Measurements from ENCODE around the gene ACOX3.

ACOX3 gene

DNA sequence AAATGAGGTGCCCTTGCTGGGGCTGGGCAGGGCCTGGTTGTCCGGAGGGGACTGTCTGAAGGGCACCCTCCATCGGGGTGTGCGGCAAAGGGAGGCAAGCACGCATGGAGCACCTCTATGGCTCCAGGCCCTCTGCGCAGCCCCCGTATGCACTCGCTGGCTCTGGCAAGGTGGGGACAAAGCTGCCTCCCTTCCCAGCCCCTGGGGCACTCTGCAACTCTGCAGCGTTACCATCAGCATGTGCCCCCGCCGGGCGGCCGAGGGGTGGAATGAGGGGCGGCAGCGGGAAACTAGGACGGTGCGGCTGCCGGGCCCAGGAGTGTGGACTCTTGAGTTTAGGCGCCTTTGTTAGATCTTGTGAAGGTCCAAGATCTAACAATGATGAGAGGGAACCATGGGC, 26.5 kb upstream of the ACOX3 start:
- DNase-seq = no peak

DNA sequence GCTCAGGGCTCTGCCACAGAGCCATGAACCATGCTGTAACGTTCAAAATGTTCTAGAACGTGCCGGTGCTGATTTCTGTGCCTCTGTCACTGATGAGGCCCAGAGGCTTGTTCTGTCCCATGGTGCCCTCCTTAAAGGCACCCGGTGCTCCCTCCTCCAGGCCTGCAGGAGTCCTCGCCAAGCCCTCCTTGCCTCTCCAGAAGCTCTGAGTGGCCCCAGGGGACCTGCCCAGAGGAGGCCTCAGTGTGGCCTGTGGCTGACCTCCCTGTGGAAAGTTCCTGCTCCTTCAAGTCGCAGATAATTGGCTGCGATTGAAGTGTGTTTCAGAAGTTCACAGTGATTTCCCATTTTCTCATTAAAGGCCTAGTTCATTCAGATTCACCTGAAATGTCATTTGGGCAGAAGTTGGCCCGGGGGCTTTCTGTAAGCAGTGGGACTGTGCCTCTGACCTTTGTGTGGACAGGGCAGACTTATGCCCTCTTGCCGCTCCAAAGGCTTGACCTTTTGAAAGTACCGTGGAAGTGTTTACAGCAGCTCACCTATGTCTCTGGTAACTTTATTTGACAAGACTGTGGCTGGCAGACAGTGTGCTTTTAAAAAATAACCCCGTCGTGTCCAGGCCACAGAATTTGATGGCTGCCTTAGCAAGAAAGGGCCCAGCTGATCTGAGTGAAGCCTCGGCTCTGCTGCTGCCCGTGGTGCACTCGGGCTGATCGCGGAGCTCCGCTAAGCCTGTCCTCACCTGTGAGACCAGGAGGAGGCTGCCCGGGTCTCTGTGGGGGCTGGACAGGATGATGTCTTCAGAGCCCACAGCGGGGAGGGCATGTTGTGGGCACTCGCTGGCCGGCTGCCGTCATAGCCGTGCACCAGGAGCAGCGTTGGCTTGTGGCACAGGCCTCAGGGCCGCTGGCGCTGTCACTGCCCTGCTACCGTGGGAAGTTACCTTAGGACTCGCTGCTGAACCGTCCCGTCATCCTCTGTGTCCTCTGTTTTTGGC, 25.4 kb upstream of the ACOX3 start:
- no peak for DNase-seq

DNA sequence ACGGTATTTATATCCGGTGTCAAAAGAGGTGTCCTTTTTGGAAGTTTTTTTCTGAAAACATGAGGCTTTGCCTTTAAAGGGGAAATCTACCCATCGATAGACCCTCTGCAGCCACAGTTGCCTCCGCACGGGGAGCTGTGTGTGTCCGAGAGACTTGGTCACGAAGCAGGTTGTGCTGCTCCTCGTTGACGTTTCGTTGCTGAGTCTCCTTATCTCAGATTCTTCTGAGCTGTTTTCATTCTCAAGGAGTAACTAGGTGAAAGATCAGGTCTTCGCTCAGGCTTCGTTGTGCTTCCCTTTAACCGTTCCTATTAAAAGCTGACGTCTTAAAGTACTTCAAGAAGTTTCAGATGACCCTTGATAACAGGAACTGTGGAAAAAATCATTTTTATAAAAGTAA, 23.9 kb upstream of the ACOX3 start:
- no peak for DNase-seq

DNA sequence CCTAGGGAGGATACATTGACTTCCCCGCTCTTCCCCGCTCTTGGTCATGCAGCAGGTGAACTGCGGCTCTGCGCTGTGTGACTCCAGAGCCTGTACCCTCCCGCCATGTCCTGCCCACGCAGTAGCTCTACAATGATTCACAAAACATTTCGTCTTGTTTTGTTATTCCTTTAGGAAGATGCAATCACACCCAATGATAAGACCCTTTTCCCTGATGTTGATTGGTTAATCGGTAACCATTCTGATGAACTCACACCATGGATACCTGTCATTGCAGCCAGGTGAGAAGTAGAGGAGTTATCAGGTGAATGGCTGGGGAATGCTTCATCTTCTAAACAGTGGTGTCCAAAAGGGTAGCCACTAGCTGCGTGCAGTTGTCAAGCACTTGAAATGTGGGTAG, 23.3 kb upstream of the ACOX3 start:
- no peak for DNase-seq

DNA sequence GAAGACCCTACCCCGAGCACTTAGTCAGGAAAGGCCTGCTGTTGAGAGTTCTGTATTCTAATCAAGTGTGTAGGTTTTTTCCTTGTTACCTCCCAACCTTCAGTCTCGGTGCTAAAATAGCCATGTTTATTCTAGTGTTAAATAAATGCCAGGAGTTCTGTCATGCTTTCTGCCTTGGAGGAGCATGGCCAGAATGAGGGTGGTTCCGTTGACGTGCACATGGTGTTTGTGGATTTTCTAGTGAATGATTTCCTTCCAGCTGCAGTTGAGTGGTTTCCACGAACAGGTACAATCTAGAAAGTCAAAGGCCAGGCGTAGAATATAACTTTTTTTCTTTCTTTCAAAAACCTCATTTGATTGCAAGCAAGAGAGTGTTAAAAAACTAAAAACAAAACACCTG, 21.1 kb upstream of the ACOX3 start:
- no peak for DNase-seq

DNA sequence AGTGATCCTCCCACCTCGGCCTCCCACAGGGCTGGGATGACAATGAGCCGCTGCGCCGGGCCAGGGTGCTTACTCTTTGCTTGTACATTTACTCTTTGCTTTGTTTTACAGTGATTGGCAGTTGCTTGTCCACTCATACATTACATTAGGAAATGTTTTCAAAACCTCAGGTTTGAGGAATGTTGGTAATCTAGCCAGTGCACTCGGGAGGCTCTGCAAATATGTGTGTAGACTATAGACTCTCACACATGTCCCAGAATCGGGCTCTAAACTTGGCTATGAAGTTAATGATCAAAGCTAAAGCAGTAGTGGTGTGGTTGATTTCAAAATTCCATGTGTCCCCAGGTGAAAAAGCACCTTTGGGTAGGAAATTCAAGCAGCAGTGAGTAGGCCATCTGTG, 20.6 kb upstream of the ACOX3 start:
- DNase-seq = no peak

DNA sequence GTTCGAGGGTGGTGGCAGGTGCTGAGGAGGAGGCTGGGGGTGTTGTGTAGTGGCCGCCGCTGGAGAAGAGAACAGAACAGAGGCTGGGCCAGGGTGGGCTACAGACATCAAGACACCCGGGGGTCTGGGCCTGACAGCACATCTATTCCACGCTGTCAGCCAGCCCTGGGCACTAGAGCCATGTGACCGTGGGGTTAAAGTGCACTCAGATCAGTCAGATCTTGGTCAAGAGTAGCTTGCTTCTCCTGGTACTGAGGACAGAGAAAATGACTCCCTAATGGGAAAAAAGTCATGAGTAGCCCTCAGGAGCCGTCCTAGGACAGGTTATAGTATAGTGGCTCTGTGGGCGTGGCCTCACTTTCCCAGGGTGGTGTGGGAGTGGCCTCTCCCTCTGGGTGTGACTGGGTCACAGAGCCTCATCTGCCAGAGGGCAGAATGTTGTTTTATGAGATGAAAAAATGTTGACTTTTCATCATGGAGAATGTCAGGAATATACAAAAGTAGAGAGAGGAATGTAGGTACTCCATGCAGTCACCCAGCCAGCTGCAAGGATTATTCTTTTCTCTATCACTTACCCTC, 19.4 kb upstream of the ACOX3 start:
- no peak for DNase-seq

DNA sequence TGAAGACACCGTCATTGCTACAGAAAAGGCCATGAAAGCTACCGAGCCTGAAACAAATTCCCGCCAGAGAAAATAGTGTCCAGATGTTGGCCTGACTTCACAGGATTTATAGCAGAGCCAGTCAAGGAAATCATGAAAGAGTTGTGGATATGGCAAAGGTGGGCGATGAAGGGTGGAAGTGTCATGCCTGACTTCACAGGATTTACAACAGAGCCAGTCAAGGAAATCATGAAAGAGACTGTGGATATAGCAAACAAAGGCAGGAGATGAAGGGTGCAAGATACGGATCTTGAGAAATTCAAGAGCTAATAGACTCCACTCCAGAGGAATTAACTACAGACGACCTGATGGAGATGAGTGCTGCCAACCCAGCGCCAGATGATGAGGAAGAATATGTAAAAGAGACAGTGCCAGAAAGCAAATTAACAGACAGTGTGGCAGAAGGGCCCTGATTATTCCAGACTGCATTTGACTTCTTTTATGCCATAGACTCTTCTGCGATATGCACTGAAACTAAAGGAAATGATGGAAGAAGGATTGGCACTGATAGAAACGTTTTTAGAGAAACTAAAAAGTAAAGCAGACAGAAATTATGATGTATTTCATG, 17.2 kb upstream of the ACOX3 start:
- no peak for DNase-seq

DNA sequence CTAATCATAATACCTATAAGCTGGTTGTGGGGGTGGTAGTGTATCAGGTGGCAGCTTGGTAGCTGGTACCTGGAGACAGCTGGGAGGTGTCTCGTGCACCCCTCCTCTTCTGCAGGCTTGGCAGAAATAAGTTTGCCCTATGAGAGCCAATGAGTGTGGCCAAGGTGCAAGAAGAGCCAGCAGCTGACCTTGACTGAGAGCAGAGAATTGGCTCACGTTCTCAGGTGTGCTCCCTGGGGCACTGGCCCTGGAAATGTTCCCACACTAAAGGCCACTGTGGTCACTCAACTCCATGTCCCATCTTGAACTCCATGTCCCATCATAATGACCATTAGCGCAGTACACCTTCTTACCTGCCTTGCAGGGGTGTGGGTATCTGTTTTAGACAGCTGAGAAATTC, 13.4 kb upstream of the ACOX3 start:
- DNase-seq = no peak

DNA sequence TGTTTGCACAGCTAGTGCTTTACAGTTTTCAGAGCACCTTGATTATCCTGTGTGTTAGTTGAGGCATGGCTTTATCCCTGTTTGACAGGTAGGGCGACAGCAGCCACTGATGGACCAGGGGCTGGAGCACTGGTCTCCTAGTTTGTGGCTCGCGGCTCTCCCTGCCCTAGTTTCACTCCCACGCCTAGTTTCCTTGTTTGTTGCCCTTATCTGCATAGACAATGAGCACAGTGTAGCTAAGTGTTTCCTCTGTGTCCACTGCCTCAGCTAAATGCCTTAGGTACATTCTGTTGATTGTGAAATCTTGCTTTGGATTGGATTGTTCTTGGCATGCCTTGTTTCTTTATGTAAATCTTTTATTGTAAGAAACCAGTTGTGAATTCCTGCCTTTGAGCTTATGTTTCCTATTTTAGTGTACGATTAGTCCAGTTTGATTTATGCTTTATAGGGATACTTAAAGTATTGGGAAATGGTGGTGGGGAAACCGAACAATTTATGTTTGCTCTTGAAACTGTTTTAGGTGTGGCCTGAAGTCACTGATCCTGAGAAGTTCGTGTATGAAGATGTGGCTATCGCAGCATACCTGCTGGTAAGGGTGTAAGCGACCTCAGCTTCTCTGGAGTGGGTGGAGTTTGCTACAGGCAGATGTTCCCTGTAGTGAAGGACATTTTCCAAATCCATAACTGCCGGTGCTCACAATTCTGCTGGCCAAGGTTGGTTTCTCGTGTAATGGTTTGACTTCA, 11.1 kb upstream of the ACOX3 start:
- DNase-seq = no peak

DNA sequence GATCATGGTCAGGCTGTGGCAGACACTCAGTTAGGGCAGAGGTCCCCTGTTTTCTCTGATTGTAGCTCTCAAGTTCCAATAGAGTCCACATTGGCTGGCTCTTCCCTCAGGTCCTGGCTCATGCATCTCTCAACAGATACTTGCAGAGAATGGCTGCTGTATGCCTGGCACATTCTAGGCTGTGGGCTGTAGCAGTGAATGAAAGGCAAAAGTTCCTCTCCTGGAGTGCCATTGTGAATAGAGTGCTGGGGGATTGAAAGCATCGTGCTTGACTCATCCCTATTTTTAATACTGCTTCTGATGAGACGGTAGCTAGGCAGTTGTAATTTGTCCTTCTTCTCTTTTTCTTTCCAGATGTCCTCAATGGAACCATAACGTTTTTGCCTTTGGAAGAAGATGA, 5.6 kb upstream of the ACOX3 start:
- DNase-seq = no peak

DNA sequence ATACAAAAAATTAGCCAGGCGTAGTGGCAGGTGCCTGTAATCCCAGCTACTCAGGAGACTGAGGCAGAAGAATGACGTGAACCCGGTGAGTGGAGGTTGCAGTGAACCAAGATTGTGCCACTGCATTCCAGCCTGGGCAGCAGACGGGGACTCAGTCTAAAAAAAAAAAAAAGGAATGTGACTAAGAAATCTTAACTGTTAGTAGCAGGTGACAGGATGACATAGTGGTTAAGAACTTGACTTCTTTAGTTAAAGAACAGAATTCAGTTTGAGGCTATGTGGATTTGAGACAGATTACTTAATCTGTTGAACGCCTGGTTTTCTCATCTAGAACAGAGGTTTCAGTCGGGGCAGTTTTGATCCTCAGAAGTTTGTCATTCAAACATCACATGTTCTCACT, 3.3 kb upstream of the ACOX3 start:
- no peak for DNase-seq

DNA sequence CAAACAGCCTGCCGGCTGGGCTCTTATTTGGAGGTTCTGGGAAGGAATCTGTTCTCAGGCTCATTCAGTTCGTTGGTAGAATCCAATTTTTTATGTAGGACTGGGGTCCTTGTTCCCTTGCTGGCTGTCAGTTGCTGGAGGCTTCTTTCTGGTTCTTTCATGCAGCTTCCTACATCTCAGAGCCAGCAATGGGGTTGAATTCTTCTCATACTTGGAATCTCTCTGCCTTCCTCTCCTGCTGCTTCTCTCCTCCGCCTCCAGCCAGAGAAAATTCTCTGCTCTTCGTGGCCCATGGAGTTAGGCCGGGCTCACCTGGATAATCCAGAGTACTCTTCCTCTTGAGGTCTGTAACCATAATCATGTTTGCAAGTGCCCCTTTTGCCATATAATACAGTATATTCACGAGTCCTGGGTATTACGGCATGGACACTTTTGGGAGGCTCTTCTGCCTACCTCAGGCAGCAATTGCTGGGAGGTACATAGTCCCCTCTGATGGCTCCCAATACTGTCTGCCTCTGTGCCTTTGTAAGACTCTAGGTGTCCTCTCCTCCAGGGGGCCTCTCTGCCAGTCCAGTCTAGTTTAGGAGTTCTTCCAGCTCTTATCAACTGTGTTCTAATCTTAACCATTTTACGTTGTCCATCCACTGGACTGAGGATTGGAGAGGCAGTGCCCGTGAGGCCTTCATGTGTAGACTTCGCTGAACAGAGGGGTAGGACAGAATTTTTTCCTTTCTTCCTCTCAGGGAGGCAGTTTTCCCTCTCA, 2.3 kb upstream of the ACOX3 start:
- DNase-seq = no peak

DNA sequence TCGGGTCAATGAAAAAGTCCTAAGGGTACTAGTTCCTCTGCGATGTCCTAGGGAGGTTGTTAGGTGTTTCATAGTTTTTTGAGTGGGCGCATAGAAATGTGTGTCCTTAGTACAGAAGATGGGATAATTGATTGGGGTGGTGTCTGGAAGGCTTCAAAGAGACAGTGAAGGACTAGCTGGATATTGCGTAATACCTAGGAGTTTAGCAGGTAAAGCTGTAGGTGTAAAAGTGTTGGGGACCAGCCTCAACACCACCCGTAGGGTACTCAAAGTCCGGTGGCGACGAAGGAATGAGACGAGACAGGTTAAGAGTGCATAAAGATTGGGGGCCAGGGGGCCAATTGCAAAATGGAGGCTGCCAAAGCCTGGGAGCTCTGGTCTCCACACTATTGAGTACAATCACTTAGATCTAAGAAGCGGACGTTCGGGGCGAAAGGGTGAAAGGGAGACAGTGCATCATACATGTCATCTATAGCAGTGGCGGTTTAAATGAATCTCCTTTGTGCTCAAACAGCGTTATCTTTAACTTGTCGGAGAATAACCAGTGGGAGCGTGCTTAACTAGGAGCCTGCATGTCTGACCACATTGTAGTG, 1.1 kb upstream of the ACOX3 start:
- DNase-seq = no peak

DNA sequence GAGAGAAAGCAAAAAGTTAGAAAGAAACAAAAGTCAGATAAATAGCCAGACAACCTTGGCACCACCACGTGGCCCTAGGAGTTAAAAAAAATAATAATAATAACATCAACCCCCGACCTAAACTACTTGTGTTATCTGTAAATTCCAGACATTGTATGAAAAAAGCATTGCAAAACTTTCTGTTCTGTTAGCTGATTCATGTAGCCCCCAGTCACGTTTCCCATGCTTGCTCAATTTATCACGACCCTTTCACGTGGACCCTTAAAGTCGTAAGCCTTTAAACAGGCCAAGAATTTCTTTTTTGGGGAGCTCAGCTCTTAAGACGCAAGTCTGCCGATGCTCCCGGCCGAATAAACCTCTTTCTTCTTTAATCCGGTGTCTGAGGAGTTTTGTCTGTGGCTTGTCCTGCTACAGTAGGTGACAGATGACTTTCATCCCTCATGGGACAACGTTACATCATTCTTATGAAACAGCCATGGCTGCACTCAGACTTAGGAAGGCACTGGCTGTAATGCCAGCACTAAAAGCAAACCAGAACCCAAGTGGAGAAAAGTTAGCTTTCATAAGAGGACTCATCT, 520 bp downstream of the ACOX3 start:
- DNase-seq = peak; percentile 68 to 85 (median 74)

DNA sequence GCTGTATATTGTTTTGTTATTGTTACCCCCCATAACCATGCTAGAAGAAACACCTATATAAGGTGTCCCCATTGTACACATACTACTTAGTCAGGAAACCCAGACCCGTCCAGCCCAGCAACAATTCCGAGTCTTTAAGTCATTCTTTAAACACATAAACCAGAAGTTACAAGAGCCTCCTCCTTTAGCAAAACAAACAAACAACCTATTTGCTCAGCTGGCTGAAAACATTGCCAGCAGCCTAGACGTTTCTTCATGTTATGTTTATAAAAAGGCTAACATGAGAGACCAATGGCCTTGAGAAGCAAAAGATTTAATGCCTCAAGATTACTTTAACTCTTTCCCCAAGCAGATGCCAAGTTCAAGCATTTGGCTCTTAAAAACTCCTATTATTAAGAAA, 1.4 kb downstream of the ACOX3 start:
- no peak for DNase-seq

DNA sequence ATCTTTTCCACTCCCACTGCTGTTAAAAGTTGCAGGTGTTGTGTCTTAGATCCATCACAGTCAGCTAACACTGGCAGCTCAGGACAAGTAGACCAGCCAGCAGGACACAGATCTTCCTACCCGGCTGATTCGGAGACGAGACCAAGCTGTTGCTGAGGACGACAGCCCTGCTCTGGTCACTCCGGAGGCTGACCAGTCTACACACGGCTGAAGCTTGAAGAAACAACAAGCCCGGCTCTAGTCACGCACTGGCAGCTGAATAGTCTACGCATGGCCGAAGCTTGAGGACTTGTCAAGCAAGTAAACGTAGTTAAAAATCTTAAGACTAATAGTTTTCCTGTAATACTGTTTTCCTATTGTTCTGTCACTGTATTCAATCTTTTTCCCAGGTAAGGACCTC, 1.8 kb downstream of the ACOX3 start:
- DNase-seq = no peak

DNA sequence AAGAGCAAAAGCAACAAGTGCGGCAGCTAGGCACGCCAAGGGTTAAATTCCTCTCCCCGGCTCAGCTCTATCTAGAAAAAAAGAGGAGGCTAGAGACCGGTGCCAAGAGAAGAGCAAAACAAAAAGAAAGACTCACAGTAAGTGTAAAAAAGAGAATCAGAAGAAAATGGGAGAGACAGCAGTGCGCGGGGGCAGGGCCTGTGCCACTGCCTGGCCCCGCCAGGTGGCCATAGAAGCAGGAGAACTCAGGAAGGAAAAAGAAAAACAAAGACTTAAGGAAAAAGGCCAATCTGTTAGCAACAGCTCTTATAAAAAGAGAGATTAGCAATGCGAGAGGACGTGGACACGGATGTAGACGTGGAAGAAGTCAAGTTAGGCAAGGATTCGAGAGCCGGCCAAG, 3.2 kb downstream of the ACOX3 start:
- no peak for DNase-seq

DNA sequence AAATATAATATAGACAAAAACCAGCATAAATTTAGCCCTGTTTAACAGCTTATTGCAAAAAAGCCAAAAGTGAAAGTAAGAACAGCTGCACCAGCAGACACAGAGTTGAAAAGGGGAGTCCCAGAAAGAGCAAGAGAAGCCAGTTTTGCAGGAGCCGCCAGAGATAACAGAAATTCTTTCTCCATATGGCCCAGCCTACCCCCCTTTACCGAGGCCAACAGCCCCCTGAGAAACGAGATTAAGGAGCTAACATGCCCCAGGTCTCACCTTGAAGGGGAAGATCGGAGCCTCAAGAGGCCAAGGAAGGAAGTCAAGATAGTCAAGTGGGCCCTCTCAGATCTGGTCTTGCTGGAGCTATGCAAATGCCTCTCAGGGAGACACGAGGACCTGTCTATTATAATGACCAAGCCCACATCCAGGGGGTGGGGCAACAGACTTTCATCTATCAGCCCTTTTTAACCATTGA, 4.8 kb downstream of the ACOX3 start:
- peak in 1 of 4 experiments; percentile 9 for DNase-seq

DNA sequence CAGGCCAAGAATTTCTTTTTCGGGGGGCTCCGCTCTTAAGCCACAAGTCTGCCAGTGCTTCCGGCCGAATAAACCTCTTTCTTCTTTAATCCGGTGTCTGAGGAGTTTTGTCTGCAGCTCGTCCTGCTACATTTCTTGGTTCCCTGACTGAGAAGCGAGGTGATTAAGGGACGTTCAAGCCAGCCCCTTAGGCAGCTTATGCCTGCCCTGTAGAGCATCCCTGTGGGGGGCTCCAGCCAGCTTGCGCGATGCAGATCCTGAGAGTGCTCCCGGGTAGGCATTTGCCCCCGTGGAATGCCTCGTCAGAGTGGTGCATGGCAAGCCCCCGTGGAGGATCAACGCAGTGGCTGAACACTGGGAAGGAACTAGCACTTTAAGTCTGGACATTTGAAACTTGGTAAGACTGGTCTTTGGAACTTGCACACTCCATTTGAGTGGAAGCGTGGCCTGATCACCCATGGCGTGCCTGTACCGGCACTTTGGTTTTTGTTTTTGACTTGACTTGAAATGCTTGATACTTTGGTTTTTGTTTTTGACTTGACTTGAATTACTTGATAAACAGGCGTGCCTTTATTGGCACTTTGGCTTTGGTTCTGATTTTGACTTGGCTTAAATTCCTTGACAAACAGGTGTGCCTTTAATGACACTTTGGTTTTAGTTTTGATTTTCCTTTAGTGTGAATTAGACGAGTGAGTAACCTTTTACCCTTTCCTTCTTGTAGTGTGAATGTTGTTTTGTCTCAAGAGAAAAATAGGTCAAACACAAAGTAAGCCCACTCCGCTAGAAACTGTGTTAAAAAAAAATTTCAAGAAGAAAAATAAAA, 6.1 kb downstream of the ACOX3 start:
- DNase-seq = no peak

DNA sequence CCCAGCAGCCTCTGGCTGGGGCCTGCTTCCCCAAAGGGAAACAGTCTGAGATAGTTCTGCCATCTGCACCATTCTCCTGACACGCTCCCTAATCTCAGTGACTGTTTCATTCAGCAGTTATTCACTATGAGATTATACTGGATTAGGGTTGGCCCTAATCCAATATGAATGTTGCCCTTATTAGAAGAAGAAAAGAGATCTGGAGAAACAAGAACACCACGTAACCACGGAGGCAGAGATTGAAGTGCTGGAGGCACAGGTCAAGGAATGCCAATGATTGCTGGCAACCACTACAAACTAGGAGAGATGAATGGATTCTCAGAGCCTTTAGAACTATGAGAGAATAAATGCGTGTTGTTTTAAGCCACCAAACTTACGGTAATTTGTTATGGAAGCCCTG, 7.4 kb downstream of the ACOX3 start:
- no peak for DNase-seq
